ENCODE results near the gene IQSEC3.

Gene IQSEC3

GRCh38 chr12:120951-121350 lies 54.4 kb downstream of the IQSEC3 start:
- Histone ChIP-seq H3K9me2 (replicated peaks; ENCODE audit: low read depth, low read length) (no peaks in the 10 kb centered on the region), H3F3A (ENCODE audit: low read depth) (no peaks in the 10 kb centered on the region), H3K79me2 (ENCODE audit: insufficient read depth, low read length) (no peaks in the 10 kb centered on the region), H3K4me1 (ENCODE audit: insufficient read depth, low read length, poor library complexity, severe bottlenecking) (peaks cover 21% of the 10 kb centered on the region), H3K9ac (ENCODE audit: low read depth, low read length, poor library complexity, severe bottlenecking) (no peak overlapping the region), H3K4me3 (ENCODE audit: low read length, poor library complexity, severe bottlenecking) (no peak overlapping the region), H4K20me1 (ENCODE audit: insufficient read depth, low read length, poor library complexity, severe bottlenecking) (no peaks in the 10 kb centered on the region), H3K36me3 (ENCODE audit: insufficient read depth, low read length) (no peaks in the 10 kb centered on the region), H3K27me3 (ENCODE audit: insufficient read depth, low read length, poor library complexity, severe bottlenecking) (no peaks in the 10 kb centered on the region), H2AFZ (ENCODE audit: low read length) (no peak overlapping the region), H3K4me2 (ENCODE audit: low read depth, low read length, poor library complexity, severe bottlenecking) (no peak overlapping the region), H3K9me3 (ENCODE audit: insufficient read depth, low read depth, low read length) (no peaks in the 10 kb centered on the region)
- TF ChIP-seq CTCF (conservative IDR thresholded peaks at IDR 0.05; ENCODE audit: low read length) (no peak), EZH2phosphoT487 (IDR thresholded peaks at IDR 0.05; ENCODE audit: borderline replicate concordance) (no peak)

DNA sequence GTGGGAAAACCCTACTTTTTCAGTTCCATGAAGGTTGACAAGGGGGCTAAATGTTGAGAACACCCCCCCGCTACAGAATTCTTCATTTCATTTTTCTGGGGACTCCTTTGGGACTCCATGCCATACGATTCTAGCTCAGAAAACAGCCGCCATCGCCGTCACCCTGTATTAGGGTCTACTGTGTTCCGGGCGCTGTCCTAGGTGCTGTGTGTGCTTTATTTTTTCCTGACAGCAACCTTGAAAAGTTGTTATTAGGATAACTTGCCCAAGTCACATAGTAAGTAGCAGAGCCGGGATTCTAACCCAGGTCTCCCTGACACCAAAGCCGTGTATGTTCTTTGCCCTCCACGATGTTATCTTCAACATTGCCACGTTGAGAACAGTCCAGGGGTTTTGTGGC lies 55.1 kb downstream of the IQSEC3 start:
- no peaks in the 10 kb centered on the region for H3K9me2 ChIP-seq (replicated peaks; ENCODE audit: low read depth, low read length)
- no peak overlapping the region for H3K4me3 ChIP-seq (ENCODE audit: low read length, poor library complexity, severe bottlenecking)
- TF ChIP-seq CTCF (conservative IDR thresholded peaks at IDR 0.05; ENCODE audit: low read length) (no peak), EZH2phosphoT487 (IDR thresholded peaks at IDR 0.05; ENCODE audit: borderline replicate concordance) (no peak)
- no peaks in the 10 kb centered on the region for H4K20me1 ChIP-seq (ENCODE audit: insufficient read depth, low read length, poor library complexity, severe bottlenecking)
- no peaks in the 10 kb centered on the region for H3F3A ChIP-seq (ENCODE audit: low read depth)
- H3K4me1 ChIP-seq (ENCODE audit: insufficient read depth, low read length, poor library complexity, severe bottlenecking): peaks cover 19% of the 10 kb centered on the region
- no peak overlapping the region for H3K4me2 ChIP-seq (ENCODE audit: low read depth, low read length, poor library complexity, severe bottlenecking)
- no peaks in the 10 kb centered on the region for H3K36me3 ChIP-seq (ENCODE audit: insufficient read depth, low read length)
- H2AFZ ChIP-seq (ENCODE audit: low read length): no peak overlapping the region
- no peaks in the 10 kb centered on the region for H3K27me3 ChIP-seq (ENCODE audit: insufficient read depth, low read length, poor library complexity, severe bottlenecking)
- no peaks in the 10 kb centered on the region for H3K9me3 ChIP-seq (ENCODE audit: insufficient read depth, low read depth, low read length)
- no peak overlapping the region for H3K9ac ChIP-seq (ENCODE audit: low read depth, low read length, poor library complexity, severe bottlenecking)
- H3K79me2 ChIP-seq (ENCODE audit: insufficient read depth, low read length): no peaks in the 10 kb centered on the region

DNA sequence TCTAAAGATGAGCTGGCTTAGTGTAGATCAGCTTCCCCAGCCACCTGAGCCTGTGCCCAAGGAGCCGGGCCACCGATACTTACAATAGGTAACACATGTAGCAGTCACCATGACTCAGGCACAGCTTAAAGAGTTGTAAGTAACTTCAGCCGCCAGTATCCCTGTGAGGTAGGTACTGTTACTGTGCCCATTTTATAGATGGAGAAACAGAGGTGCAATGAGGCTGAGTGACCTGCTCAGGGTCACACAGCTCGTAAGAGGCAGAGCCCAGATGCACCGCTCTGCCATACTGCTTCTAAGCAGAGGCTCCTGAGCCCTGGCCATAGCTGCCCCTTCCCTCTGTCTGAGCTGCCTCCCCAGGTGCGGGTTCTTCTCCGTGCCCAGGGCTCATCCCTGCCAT lies 58.5 kb downstream of the IQSEC3 start:
- Histone ChIP-seq H3K4me2 (ENCODE audit: low read depth, low read length, poor library complexity, severe bottlenecking) (no peak overlapping the region), H3K9ac (ENCODE audit: low read depth, low read length, poor library complexity, severe bottlenecking) (no peak overlapping the region), H3K9me2 (replicated peaks; ENCODE audit: low read depth, low read length) (no peaks in the 10 kb centered on the region), H4K20me1 (ENCODE audit: insufficient read depth, low read length, poor library complexity, severe bottlenecking) (no peaks in the 10 kb centered on the region), H3F3A (ENCODE audit: low read depth) (no peaks in the 10 kb centered on the region), H3K27me3 (ENCODE audit: insufficient read depth, low read length, poor library complexity, severe bottlenecking) (no peaks in the 10 kb centered on the region), H3K9me3 (ENCODE audit: insufficient read depth, low read depth, low read length) (no peaks in the 10 kb centered on the region), H2AFZ (ENCODE audit: low read length) (no peak overlapping the region), H3K4me1 (ENCODE audit: insufficient read depth, low read length, poor library complexity, severe bottlenecking) (peaks cover 6% of the 10 kb centered on the region), H3K4me3 (ENCODE audit: low read length, poor library complexity, severe bottlenecking) (no peak overlapping the region), H3K36me3 (ENCODE audit: insufficient read depth, low read length) (no peaks in the 10 kb centered on the region), H3K79me2 (ENCODE audit: insufficient read depth, low read length) (no peaks in the 10 kb centered on the region)
- TF ChIP-seq CTCF (conservative IDR thresholded peaks at IDR 0.05; ENCODE audit: low read length) (no peak), EZH2phosphoT487 (IDR thresholded peaks at IDR 0.05; ENCODE audit: borderline replicate concordance) (no peak)

All from Loucy (cell line).